Breast epithelium (tissue), 3 donors: ENCODE data around the gene PHKG2.

Experiments used
- POLR2A ChIP-seq: fragments of 450-650 bp; IDR thresholded peaks from one replicate; pipeline ENCODE4 v1.6.1; 2016; ENCODE audit warnings: antibody characterized with exemption, mild to moderate bottlenecking, moderate library complexity
- POLR2AphosphoS5 ChIP-seq, 3 donors: sonication (generic); formaldehyde crosslinking; IDR thresholded peaks; one replicate each; pipeline ENCODE4 v1.6.1; 2017; ENCODE audit warnings: antibody characterized with exemption in 3 of 3
- TF ChIP-seq, protein P1 (sequence below), 3 donors: fragments of 450-650 bp; IDR thresholded peaks; one replicate each; pipeline ENCODE4 v1.5.1; 2016 to 2017; ENCODE audit warnings: antibody characterized with exemption in 3 of 3, mild to moderate bottlenecking in 3 of 3, moderate library complexity in 3 of 3

DNA sequence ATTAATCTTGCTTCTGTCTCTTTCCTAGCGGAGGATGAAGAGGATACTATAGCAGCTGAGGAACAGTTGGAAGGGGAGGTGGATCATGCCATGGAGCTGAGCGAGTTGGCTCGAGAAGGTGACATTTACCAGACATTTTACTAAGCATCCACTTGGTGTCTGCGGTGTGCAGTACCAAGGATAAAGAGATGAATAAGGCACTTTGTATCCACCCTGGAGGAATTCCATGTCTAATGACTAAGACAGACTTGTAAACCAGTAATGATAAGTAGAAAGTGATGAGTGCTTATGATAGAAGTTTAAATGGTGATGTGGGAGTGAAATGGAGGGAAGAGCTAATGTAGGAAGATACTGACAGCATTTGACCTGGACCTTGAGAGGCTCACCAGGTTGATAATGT, 37.3 kb upstream of the PHKG2 start:
- TF ChIP-seq, protein P1, sequence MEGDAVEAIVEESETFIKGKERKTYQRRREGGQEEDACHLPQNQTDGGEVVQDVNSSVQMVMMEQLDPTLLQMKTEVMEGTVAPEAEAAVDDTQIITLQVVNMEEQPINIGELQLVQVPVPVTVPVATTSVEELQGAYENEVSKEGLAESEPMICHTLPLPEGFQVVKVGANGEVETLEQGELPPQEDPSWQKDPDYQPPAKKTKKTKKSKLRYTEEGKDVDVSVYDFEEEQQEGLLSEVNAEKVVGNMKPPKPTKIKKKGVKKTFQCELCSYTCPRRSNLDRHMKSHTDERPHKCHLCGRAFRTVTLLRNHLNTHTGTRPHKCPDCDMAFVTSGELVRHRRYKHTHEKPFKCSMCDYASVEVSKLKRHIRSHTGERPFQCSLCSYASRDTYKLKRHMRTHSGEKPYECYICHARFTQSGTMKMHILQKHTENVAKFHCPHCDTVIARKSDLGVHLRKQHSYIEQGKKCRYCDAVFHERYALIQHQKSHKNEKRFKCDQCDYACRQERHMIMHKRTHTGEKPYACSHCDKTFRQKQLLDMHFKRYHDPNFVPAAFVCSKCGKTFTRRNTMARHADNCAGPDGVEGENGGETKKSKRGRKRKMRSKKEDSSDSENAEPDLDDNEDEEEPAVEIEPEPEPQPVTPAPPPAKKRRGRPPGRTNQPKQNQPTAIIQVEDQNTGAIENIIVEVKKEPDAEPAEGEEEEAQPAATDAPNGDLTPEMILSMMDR (IDR thresholded peaks at IDR 0.05) = no peak
- TF ChIP-seq POLR2A = no peak
- no peak for TF ChIP-seq POLR2AphosphoS5 (IDR thresholded peaks at IDR 0.05)
